HG03439 (cell line): ENCODE results near the gene PSMB7.
"Not testable (repeated sequence)": the region's sequence is repeated elsewhere in the genome, so short reads cannot be mapped to it uniquely, and the experiment has no call there.

ENCODE experiments used
- ATAC-seq: cut with Tn5 transposase; IDR thresholded peaks from one replicate; pipeline ENCODE4 v1.9.1; 2021; ENCODE audit warnings: mild to moderate bottlenecking, moderate library complexity; ENCODE audit not compliant: unreplicated experiment

The PSMB7 gene

GRCh38 chr9:124443625-124444024, 28.4 kb upstream of the PSMB7 start:
- ATAC-seq = no peak

GRCh38 chr9:124442826-124443225, 27.6 kb upstream of the PSMB7 start:
- no peak for ATAC-seq

GRCh38 chr9:124442379-124442778, 27.1 kb upstream of the PSMB7 start:
- no peak for ATAC-seq

- no peak for ATAC-seq
Observed at GRCh38 chr9:124441291-124441690, 26.0 kb upstream of the PSMB7 start.

- no peak for ATAC-seq
Observed at GRCh38 chr9:124440786-124441185, 25.5 kb upstream of the PSMB7 start.

GRCh38 chr9:124439686-124440243, 24.5 kb upstream of the PSMB7 start:
- ATAC-seq = no peak

GRCh38 chr9:124439086-124439485, 23.8 kb upstream of the PSMB7 start:
- ATAC-seq = no peak

GRCh38 chr9:124438091-124438490, 22.8 kb upstream of the PSMB7 start:
- ATAC-seq = no peak

GRCh38 chr9:124437086-124437485, 21.8 kb upstream of the PSMB7 start:
- no peak for ATAC-seq

- no peak for ATAC-seq
Observed at GRCh38 chr9:124436320-124436719, 21.1 kb upstream of the PSMB7 start.

- ATAC-seq = no peak
Observed at GRCh38 chr9:124429530-124429867, 14.3 kb upstream of the PSMB7 start.

- ATAC-seq = no peak
Observed at GRCh38 chr9:124428751-124429529, 13.7 kb upstream of the PSMB7 start.

GRCh38 chr9:124427281-124427680, 12.0 kb upstream of the PSMB7 start:
- no peak for ATAC-seq

GRCh38 chr9:124426361-124426760, 11.1 kb upstream of the PSMB7 start:
- ATAC-seq = no peak

GRCh38 chr9:124425733-124426132, 10.5 kb upstream of the PSMB7 start:
- ATAC-seq = not testable (repeated sequence)

- ATAC-seq = no peak
Observed at GRCh38 chr9:124423591-124423990, 8.3 kb upstream of the PSMB7 start.

GRCh38 chr9:124423155-124423554, 7.9 kb upstream of the PSMB7 start:
- ATAC-seq = no peak

- no peak for ATAC-seq
Observed at GRCh38 chr9:124420991-124421543, 5.8 kb upstream of the PSMB7 start.

- no peak for ATAC-seq
Observed at GRCh38 chr9:124419832-124420489, 4.7 kb upstream of the PSMB7 start.

- no peak for ATAC-seq
Observed at GRCh38 chr9:124415852-124416484, 726 bp upstream of the PSMB7 start.

- ATAC-seq = no peak
Observed at GRCh38 chr9:124414612-124415011, 630 bp downstream of the PSMB7 start.

GRCh38 chr9:124412228-124412575, 3.0 kb downstream of the PSMB7 start:
- ATAC-seq = no peak
